HFFc6 (cell line): ENCODE measurements around the gene OSBPL8. TPM values are rescaled to one million over a fixed set of nuclear protein-coding genes. Genes with fewer than 3 reads are reported as not detected.
A peak's percentile ranks its signal among the peaks of the same experiment; 100 is the strongest.

Experiments
- DNase-seq: peaks from one replicate; pipeline ENCODE4 v3.0.0-alpha.2; 2018
- H3K27ac Mint-ChIP-seq: 2 replicates; pipeline ENCODE4 v1.8.0; 2020; ENCODE audit warnings: mild to moderate bottlenecking, mixed read lengths
- H3K27me3 Mint-ChIP-seq: 2 replicates; pipeline ENCODE4 v1.8.0; 2021; ENCODE audit warnings: mild to moderate bottlenecking, moderate library complexity, mixed read lengths; ENCODE audit not compliant: insufficient read depth
- H3K36me3 Mint-ChIP-seq: 2 replicates; pipeline ENCODE4 v1.8.0; 2021; ENCODE audit warnings: low read depth, mixed read lengths
- H3K4me1 Mint-ChIP-seq: 2 replicates; pipeline ENCODE4 v1.8.0; 2020; ENCODE audit warnings: low read depth, mixed read lengths
- H3K4me3 Mint-ChIP-seq: 2 replicates; pipeline ENCODE4 v1.8.0; 2020; ENCODE audit warnings: mild to moderate bottlenecking, moderate library complexity, mixed read lengths
- H3K9me3 Mint-ChIP-seq: 2 replicates; pipeline ENCODE4 v1.8.0; 2020; ENCODE audit warnings: mild to moderate bottlenecking, mixed read lengths
- total RNA-seq, 6 experiments: library from RNA; stranded (reverse); fragmentation: NEBNext Ultra II Directional; extraction: Animal tissue kit (Norgen Biotek cat#: 25700); gene quantifications; 2 replicates in 1 of 6; 3 replicates in 5 of 6; pipeline ENCODE4 v1.2.3, GENCODE V29; 2021
- TF ChIP-seq, protein P1 (sequence below): fragments of 200-600 bp; sonication (generic); IDR thresholded peaks from 2 replicates; pipeline ENCODE4 v1.5.0; 2021; ENCODE audit warnings: antibody characterized with exemption, mild to moderate bottlenecking

OSBPL8 gene
- total RNA-seq, 6 experiments from 2014 or later = 66.8 to 77.8 (median 71.1) TPM

DNA sequence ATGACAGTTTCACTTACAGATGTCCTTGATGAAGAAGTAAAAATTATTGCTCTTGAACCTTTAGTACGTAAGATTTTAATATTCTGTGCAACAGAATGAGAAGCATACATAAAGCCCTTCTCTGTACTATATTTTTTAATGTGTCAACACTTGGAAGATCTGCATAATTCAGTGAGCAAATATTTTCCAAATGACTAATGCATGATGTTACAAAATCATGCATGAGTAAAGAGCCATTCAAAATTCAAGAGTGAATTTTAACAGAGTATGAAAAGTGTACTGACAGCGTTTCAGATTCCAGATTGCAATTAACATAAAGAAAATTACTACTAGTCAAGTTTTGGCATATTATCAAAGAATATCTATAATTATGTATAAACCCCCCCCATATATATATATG is 110.0 kb downstream of the OSBPL8 start:
- peak overlapping the region; percentile 77 for H3K27ac Mint-ChIP-seq
- TF ChIP-seq, protein P1, sequence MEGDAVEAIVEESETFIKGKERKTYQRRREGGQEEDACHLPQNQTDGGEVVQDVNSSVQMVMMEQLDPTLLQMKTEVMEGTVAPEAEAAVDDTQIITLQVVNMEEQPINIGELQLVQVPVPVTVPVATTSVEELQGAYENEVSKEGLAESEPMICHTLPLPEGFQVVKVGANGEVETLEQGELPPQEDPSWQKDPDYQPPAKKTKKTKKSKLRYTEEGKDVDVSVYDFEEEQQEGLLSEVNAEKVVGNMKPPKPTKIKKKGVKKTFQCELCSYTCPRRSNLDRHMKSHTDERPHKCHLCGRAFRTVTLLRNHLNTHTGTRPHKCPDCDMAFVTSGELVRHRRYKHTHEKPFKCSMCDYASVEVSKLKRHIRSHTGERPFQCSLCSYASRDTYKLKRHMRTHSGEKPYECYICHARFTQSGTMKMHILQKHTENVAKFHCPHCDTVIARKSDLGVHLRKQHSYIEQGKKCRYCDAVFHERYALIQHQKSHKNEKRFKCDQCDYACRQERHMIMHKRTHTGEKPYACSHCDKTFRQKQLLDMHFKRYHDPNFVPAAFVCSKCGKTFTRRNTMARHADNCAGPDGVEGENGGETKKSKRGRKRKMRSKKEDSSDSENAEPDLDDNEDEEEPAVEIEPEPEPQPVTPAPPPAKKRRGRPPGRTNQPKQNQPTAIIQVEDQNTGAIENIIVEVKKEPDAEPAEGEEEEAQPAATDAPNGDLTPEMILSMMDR = no peak
- peak overlapping the region; percentile 55 for H3K4me3 Mint-ChIP-seq
- H3K4me1 Mint-ChIP-seq = peaks cover 46% of the 10 kb centered on the region
- H3K27me3 Mint-ChIP-seq = no peaks in the 10 kb centered on the region
- peak; percentile 32 for DNase-seq
- H3K9me3 Mint-ChIP-seq = peaks cover 7% of the 10 kb centered on the region; the same call in 1 of the 2 replicates
- H3K36me3 Mint-ChIP-seq = peaks cover 21% of the 10 kb centered on the region

DNA sequence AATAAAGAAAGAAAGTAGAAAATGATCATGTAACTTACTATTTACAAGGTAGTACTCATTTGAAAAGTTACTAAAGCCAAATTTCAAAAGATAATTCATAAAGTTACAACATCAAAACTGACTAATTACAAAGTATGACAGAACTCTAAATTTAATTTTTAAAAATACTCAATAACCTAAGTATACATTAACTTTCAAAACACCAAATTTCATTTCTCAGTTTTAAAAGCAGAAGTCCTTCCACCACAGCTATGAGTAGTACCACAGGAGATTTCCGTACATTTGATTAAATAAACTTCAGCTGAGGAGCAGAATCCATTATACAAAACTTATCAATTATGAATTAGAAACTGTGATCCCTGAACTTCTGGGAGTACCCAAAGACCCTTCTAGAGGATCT is 110.6 kb downstream of the OSBPL8 start:
- Mint-ChIP-seq H3K4me3 (no peak overlapping the region), H3K9me3 (peaks cover 7% of the 10 kb centered on the region; the same call in 1 of the 2 replicates), H3K27me3 (no peaks in the 10 kb centered on the region), H3K27ac (no peak overlapping the region), H3K4me1 (peaks cover 52% of the 10 kb centered on the region), H3K36me3 (peaks cover 21% of the 10 kb centered on the region)
- TF ChIP-seq, protein P1 = no peak
- no peak for DNase-seq

DNA sequence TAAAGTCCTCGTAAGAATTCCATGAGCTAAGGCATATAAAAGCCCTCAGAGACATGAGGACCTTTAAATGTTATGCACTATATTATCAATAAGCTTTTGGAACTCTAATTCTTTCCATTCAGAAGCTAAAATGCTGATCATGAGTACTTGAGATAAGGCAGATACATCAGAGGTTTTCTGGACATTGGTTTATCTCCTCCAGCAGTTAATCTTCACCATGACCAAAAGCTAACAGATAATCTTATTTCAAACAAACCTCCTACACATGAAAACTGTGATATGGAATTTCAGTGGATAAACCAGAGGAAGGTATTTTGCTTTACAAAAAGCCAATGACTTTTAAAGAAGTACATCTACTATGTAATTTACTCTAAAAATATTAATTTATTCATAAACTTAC is 113.5 kb downstream of the OSBPL8 start:
- H3K9me3 Mint-ChIP-seq = peaks cover 7% of the 10 kb centered on the region; the same call in 1 of the 2 replicates
- no peak for DNase-seq
- peaks cover 53% of the 10 kb centered on the region for H3K4me1 Mint-ChIP-seq
- no peaks in the 10 kb centered on the region for H3K27me3 Mint-ChIP-seq
- TF ChIP-seq, protein P1 = no peak
- H3K36me3 Mint-ChIP-seq = peaks cover 14% of the 10 kb centered on the region
- no peak overlapping the region for H3K4me3 Mint-ChIP-seq
- H3K27ac Mint-ChIP-seq = no peak overlapping the region

DNA sequence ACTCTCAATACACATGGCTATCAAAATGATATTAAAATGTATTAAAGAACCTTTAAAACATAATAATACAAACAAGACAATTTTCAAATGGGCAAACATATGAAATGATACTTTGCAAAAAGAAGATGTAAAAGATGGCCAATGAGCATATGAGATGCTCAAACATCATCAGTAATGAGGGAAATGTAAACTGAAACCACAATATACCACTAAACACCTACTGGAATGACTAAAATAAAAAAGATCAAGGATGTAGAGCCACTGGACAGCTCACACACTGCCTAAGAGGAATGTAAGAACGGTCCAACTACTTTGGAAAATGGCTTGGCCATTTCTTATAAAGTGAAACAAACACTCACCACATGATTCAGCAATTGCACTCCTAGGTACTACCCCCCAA is 114.1 kb downstream of the OSBPL8 start:
- no peaks in the 10 kb centered on the region for H3K27me3 Mint-ChIP-seq
- H3K36me3 Mint-ChIP-seq = peaks cover 10% of the 10 kb centered on the region
- TF ChIP-seq, protein P1 = no peak
- peak overlapping the region; percentile 27 for H3K4me3 Mint-ChIP-seq
- H3K27ac Mint-ChIP-seq = peak overlapping the region; percentile 29; the same call in 1 of the 2 replicates
- DNase-seq = peak; percentile 33
- peaks cover 47% of the 10 kb centered on the region for H3K4me1 Mint-ChIP-seq
- peaks cover 7% of the 10 kb centered on the region; the same call in 1 of the 2 replicates for H3K9me3 Mint-ChIP-seq

DNA sequence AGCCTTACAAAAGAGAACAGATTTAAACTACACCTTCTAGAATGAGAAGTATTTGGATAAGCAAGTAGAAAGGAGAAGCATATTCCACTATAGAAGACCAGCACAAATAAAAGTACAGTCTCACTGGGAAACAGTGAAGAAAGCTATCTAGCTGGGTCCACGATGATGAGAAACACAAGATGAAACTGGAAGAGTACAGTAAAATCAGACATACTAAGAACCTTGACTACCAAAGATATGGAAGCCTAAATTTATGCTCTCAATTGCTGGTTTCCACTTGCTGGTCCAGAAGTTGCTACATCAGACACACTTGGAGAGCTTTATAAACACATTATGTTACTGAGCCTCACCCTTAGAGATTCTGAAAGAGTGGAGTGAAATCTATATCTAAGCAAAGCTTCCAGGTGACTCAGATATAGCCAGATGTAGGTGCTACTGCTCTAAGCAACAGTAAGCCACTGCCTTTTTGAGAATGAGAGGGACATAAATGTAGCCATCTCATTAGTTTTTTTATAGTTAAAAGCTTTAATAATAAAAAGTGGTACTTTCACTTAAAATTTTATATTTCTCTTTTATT is 115.1 kb downstream of the OSBPL8 start:
- no peaks in the 10 kb centered on the region for H3K27me3 Mint-ChIP-seq
- no peak overlapping the region for H3K27ac Mint-ChIP-seq
- no peak overlapping the region for H3K4me3 Mint-ChIP-seq
- H3K4me1 Mint-ChIP-seq = peaks cover 42% of the 10 kb centered on the region
- peaks cover 2% of the 10 kb centered on the region; the same call in 1 of the 2 replicates for H3K9me3 Mint-ChIP-seq
- H3K36me3 Mint-ChIP-seq = peaks cover 3% of the 10 kb centered on the region
- TF ChIP-seq, protein P1 = no peak
- no peak for DNase-seq
